Esophagus muscularis mucosa (tissue), 4 donors: ENCODE measurements around the gene MED26. TPM values are rescaled to one million over a fixed set of nuclear protein-coding genes. Genes with fewer than 3 reads are reported as not detected.

Source experiments
- DNase-seq: peaks from one replicate; pipeline ENCODE4 v3.0.0-alpha.2; 2017; ENCODE audit errors: extremely low spot score
- H3K27ac ChIP-seq, 4 donors: fragments of 200-600 bp; sonication (generic); replicated peaks in 1 of 4; 1 replicate in 3 of 4; 2 replicates in 1 of 4; pipeline ENCODE4 v1.5.1; 2016 to 2019; ENCODE audit warnings: mild to moderate bottlenecking in 1 of 4
- H3K27me3 ChIP-seq, 4 donors: fragments of 200-600 bp; sonication (generic); one replicate each; pipeline versions ENCODE4 v1.5.1 to v1.6.0; 2016 to 2019
- H3K36me3 ChIP-seq, 4 donors: fragments of 200-600 bp; sonication (generic); one replicate each; pipeline ENCODE4 v1.5.1; 2016 to 2019
- H3K4me1 ChIP-seq, 4 donors: fragments of 200-600 bp; sonication (generic); one replicate each; pipeline ENCODE4 v1.5.1; 2016 to 2019
- H3K4me3 ChIP-seq, 4 donors: fragments of 200-600 bp; sonication (generic); 1 replicate in 2 of 4; 2 replicates in 2 of 4; pipeline ENCODE4 v1.5.1; 2016 to 2019; ENCODE audit warnings: mild to moderate bottlenecking in 4 of 4, moderate library complexity in 1 of 4
- H3K9me3 ChIP-seq, 4 donors: fragments of 200-600 bp; sonication (generic); 1 replicate in 3 of 4; 2 replicates in 1 of 4; pipeline ENCODE4 v1.5.1; 2016 to 2019
- CTCF ChIP-seq, 3 experiments: fragments of 200-600 bp in 2 of 3; fragments of 450-650 bp in 1 of 3; sonication (generic) in 2 of 3; IDR thresholded peaks; one replicate each; pipeline ENCODE4 v1.5.1; 2017 to 2019; ENCODE audit warnings: antibody characterized with exemption in 3 of 3, mild to moderate bottlenecking in 2 of 3, moderate library complexity in 1 of 3
- EP300 ChIP-seq: sonication (generic); formaldehyde crosslinking; IDR thresholded peaks from one replicate; pipeline ENCODE4 v1.6.1; 2017; ENCODE audit warnings: antibody characterized with exemption
- POLR2A ChIP-seq: fragments of 450-650 bp; IDR thresholded peaks from one replicate; pipeline ENCODE4 v1.6.1; 2017; ENCODE audit warnings: antibody characterized with exemption, moderate library complexity, mild to moderate bottlenecking, low read depth
- POLR2AphosphoS5 ChIP-seq, 2 donors: sonication (generic); formaldehyde crosslinking; IDR thresholded peaks; one replicate each; pipeline ENCODE4 v1.6.1; 2017; ENCODE audit warnings: antibody characterized with exemption in 2 of 2
- WGBS: methylation state at CpG from one replicate; pipeline ENCODE4 v1.1.5; 2018; 5-methylcytosine and 5-hydroxymethylcytosine counted together
- intact Hi-C: fragments of 100-400 bp; cut with DNase I; formaldehyde crosslinking; loops from one replicate; pipeline ENCODE4 v1.15.1; 2023
- total RNA-seq, 4 donors: library from RNA; depleted of rRNA; stranded (reverse); fragments of >200 nt; gene quantifications; one replicate each; pipeline versions ENCODE4 v1.1.0 to v1.2.1, GENCODE V29; 2016

The MED26 gene
- total RNA-seq, 4 donors from 2014 or later, result 4.2 to 11.7 (median 8.8) TPM

DNA sequence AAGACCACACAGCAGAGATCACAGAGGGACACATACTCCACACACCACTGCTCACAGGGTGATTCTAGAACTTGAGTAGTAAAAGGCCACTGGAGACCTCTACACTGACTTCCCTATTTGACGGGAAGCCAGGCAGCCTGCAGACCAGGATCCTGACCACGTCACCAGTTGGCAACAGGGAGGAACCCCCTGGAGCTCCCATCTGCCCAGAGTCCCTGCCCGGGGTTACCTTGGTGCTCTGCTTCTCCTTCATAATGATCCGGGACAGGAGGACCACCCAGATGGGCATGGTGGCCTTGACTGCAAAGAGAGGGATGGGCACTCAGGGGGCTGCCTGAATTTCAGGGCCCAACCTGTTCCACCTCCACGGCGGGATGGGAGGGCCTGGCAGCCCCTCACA, 56.7 kb downstream of the MED26 start:
- peaks cover 25 to 67% (median 46%) of the 10 kb centered on the region in 4 donors for H3K4me1 ChIP-seq
- WGBS, result 23% methylated on average over 4 of the region's 6 CpGs
- peak overlapping the region; percentile 68 to 97 (median 72) for H3K4me3 ChIP-seq
- no peak for DNase-seq
- H3K9me3 ChIP-seq, result no peaks in the 10 kb centered on the region
- no peaks in the 10 kb centered on the region for H3K27me3 ChIP-seq
- intact Hi-C loops, result loop anchor here (5.0 kb wide), 1 partner anchor 56 kb away; the partner anchor contains the start of gene MED26
- peaks cover 25 to 56% (median 44%) of the 10 kb centered on the region in 4 donors for H3K36me3 ChIP-seq
- TF ChIP-seq POLR2A (no peak), CTCF (IDR thresholded peaks at IDR 0.05) (no peak), EP300 (no peak), POLR2AphosphoS5 (IDR thresholded peaks at IDR 0.05) (no peak)
- peak overlapping the region in 3 of 4 donors; percentile 78 to 91 (median 82) for H3K27ac ChIP-seq

DNA sequence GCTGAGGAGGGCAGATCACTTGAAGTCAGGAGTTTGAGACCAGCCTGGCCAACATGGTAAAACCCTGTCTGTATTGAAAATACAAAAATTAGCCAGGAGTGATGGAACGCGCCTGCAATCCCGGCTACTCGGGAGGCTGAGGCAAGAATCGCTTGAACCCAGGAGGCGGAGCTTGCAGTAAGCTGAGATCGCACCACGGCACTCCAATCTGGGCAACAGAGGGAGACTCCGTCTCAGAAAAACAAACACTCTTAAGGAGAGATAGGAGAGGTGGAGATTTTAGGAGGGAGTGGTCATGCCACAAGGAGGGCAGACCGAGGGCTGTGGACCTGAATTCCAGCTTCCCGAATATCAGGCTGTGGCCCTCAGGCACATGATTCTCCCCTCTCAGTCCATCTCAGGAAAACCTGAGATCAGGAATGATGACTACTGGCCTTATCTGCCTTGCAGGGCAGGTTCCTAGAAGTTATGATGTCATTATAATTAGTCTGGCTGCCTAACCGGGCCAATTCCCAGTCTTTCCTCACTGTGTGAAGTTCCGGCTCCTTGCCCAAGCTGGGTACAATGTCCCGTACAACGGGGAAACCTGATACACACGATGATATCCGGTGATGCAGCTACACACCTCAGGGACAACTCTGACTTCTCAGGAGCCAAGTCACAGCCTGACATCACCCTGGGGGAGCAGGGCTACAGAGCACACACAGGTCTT, 58.2 kb downstream of the MED26 start:
- Histone ChIP-seq H3K4me1 (peaks cover 25 to 51% (median 40%) of the 10 kb centered on the region in 4 donors), H3K27ac (no peak overlapping the region), H3K9me3 (no peaks in the 10 kb centered on the region), H3K4me3 (no peak overlapping the region), H3K36me3 (peaks cover 26 to 56% (median 46%) of the 10 kb centered on the region in 4 donors), H3K27me3 (no peaks in the 10 kb centered on the region)
- intact Hi-C loops, result loop anchor here (5.0 kb wide), 1 partner anchor 58 kb away; the partner anchor contains the start of gene MED26
- no peak for DNase-seq
- TF ChIP-seq POLR2A (no peak), EP300 (no peak), CTCF (IDR thresholded peaks at IDR 0.05) (no peak), POLR2AphosphoS5 (IDR thresholded peaks at IDR 0.05) (no peak)
- WGBS, result 87% methylated on average over 17 of the region's 17 CpGs

DNA sequence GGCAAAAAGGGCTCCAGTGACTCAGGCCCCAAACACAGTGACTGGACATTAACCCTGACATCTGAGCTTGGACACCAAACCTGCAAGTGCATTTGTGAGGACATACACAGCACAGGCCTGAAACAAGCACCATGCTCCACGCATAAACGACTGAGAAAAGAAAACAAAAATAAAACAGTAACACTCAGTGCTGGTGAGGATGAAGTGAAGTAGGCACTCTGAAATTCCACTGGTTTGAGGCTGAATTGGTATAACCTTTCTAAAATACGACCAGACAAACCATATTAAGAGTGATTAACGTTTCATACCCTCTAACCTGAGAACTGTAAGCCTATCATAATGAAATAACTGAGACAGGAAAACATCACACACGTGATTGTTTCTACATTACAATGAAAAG, 61.3 kb downstream of the MED26 start:
- DNase-seq, result no peak
- Histone ChIP-seq H3K4me1 (peaks cover 10 to 29% (median 18%) of the 10 kb centered on the region in 4 donors), H3K9me3 (no peaks in the 10 kb centered on the region), H3K4me3 (no peak overlapping the region), H3K27me3 (no peaks in the 10 kb centered on the region), H3K27ac (no peak overlapping the region), H3K36me3 (peaks cover 49 to 84% (median 71%) of the 10 kb centered on the region in 4 donors)
- intact Hi-C loops, result no loop called here
- TF ChIP-seq CTCF (IDR thresholded peaks at IDR 0.05) (no peak), POLR2AphosphoS5 (IDR thresholded peaks at IDR 0.05) (no peak)
- 93% methylated on average over 5 of the region's 5 CpGs for WGBS

- H3K4me1 ChIP-seq, result peaks cover 5 to 24% (median 13%) of the 10 kb centered on the region in 4 donors
- intact Hi-C loops, result no loop called here
- DNase-seq, result no peak
- no peaks in the 10 kb centered on the region for H3K27me3 ChIP-seq
- no peak overlapping the region for H3K27ac ChIP-seq
- no peak overlapping the region for H3K4me3 ChIP-seq
- WGBS, result 75% methylated on average over 8 of the region's 10 CpGs
- no peak for TF ChIP-seq EP300
- peak in 1 of 2 donors; percentile 60 for TF ChIP-seq POLR2AphosphoS5 (IDR thresholded peaks at IDR 0.05)
- no peak for TF ChIP-seq POLR2A
- no peak for TF ChIP-seq CTCF (IDR thresholded peaks at IDR 0.05)
- no peaks in the 10 kb centered on the region for H3K9me3 ChIP-seq
- H3K36me3 ChIP-seq, result peaks cover 54 to 89% (median 74%) of the 10 kb centered on the region in 4 donors
Measured at GRCh38 chr19:16566161-16566560, 61.8 kb downstream of the MED26 start.
